CD4-positive, CD25-positive, alpha-beta regulatory T cell (primary cell): ENCODE results near the gene ZNF574. TPM values are rescaled to one million over a fixed set of nuclear protein-coding genes. Genes with fewer than 3 reads are reported as not detected.
"Not testable (repeated sequence)": the region's sequence is repeated elsewhere in the genome, so short reads cannot be mapped to it uniquely, and the experiment has no call there.

Source experiments
- ATAC-seq, 2 donors: fragments of 150-1000 bp; cut with Tn5 transposase; one replicate each; pipeline ENCODE4 v1.10.0; 2021; ENCODE audit warnings: low read depth in 2 of 2, moderate number of reproducible peaks in 2 of 2, moderate library complexity in 1 of 2
- DNase-seq, 3 donors: peaks; one replicate each; pipeline versions ENCODE4 v3.0.0 to v3.0.0-alpha.2; 2012 to 2022; ENCODE audit warnings: mixed read lengths in 1 of 3
- H3K27ac ChIP-seq: one replicate; pipeline ENCODE4 v1.7.0; 2013; ENCODE audit warnings: mild to moderate bottlenecking, low read length; ENCODE audit not compliant: insufficient read depth, poor library complexity, severe bottlenecking
- H3K27me3 ChIP-seq: one replicate; pipeline ENCODE4 v1.7.0; 2013; ENCODE audit warnings: low read length; ENCODE audit not compliant: control insufficient read depth, insufficient read depth
- H3K36me3 ChIP-seq: one replicate; pipeline ENCODE4 v1.7.0; 2013; ENCODE audit warnings: mild to moderate bottlenecking, low read length, moderate library complexity; ENCODE audit not compliant: control insufficient read depth, insufficient read depth
- H3K4me1 ChIP-seq: 2 replicates; pipeline ENCODE4 v1.7.0; 2013; ENCODE audit warnings: mild to moderate bottlenecking, low read length; ENCODE audit not compliant: insufficient read depth, control insufficient read depth, poor library complexity, severe bottlenecking
- H3K4me3 ChIP-seq: one replicate; pipeline ENCODE4 v1.7.0; 2013; ENCODE audit warnings: low read depth, mild to moderate bottlenecking, low read length, moderate library complexity
- H3K9me3 ChIP-seq, 2 experiments: 1 replicate in 1 of 2; 2 replicates in 1 of 2; pipeline ENCODE4 v1.7.0; 2013; ENCODE audit warnings: low read length in 2 of 2, mild to moderate bottlenecking in 1 of 2, moderate library complexity in 1 of 2; ENCODE audit not compliant: control insufficient read depth in 2 of 2
- H3K27ac Mint-ChIP-seq, 3 donors: one replicate each; pipeline ENCODE4 v1.8.0; 2020 to 2022; ENCODE audit warnings: mild to moderate bottlenecking in 3 of 3, mixed read lengths in 3 of 3, moderate library complexity in 2 of 3
- H3K27me3 Mint-ChIP-seq: one replicate; pipeline ENCODE4 v1.8.0; 2022; ENCODE audit warnings: mild to moderate bottlenecking, mixed read lengths
- H3K36me3 Mint-ChIP-seq: one replicate; pipeline ENCODE4 v1.8.0; 2020; ENCODE audit warnings: mixed read lengths
- H3K4me1 Mint-ChIP-seq, 4 donors: one replicate each; pipeline ENCODE4 v1.8.0; 2020 to 2022; ENCODE audit warnings: mixed read lengths in 4 of 4, mild to moderate bottlenecking in 1 of 4
- H3K4me3 Mint-ChIP-seq, 4 donors: one replicate each; pipeline ENCODE4 v1.8.0; 2020 to 2022; ENCODE audit warnings: mild to moderate bottlenecking in 4 of 4, mixed read lengths in 4 of 4, moderate library complexity in 3 of 4
- H3K9me3 Mint-ChIP-seq, 7 donors: one replicate each; pipeline ENCODE4 v1.8.0; 2020 to 2022; ENCODE audit warnings: mixed read lengths in 7 of 7, mild to moderate bottlenecking in 3 of 7, moderate library complexity in 2 of 7
- polyA plus RNA-seq, 4 donors: library from polyadenylated mRNA; unstranded; fragments of 300-500 nt; fragmentation: Illumina TruSeq; gene quantifications; one replicate each; pipeline ENCODE4 v1.2.3, GENCODE V29; 2021
- total RNA-seq: library from RNA; stranded (reverse); gene quantifications from one replicate; pipeline ENCODE4 v1.2.3, GENCODE V29; 2022

Gene ZNF574
- total RNA-seq: 24.0 TPM
- 10 to 100 TPM; 10.7 to 22.1 (median 15.5) TPM for polyA plus RNA-seq

- no peaks in the 10 kb centered on the region for H3K27me3 ChIP-seq
- peak within 1 kb of the TSS; percentile 92 for H3K4me3 ChIP-seq
- peaks cover 20% of the 10 kb centered on the region for H3K36me3 ChIP-seq
- H3K9me3 ChIP-seq: no peaks in the 10 kb centered on the region
- H3K9me3 Mint-ChIP-seq: no peaks in the 10 kb centered on the region
- peak within 1 kb of the TSS; percentile 98 to 100 (median 100) for H3K27ac Mint-ChIP-seq
- DNase-seq (peak; percentile 96 to 100 (median 98)), ATAC-seq (peak; percentile 96 to 97)
- H3K4me1 ChIP-seq: peaks cover 27% of the 10 kb centered on the region
- H3K27me3 Mint-ChIP-seq: peaks cover 8% of the 10 kb centered on the region
- peak within 1 kb of the TSS; percentile 98 for H3K27ac ChIP-seq
- peaks cover 27% of the 10 kb centered on the region for H3K36me3 Mint-ChIP-seq
- peaks cover 4 to 39% (median 28%) of the 10 kb centered on the region in 4 donors for H3K4me1 Mint-ChIP-seq
- peak within 1 kb of the TSS; percentile 91 to 99 (median 96) for H3K4me3 Mint-ChIP-seq
Observed at GRCh38 chr19:42075616-42076379, at the start of gene ZNF574. Gene ZNF574, plus strand, starts transcription at chr19:42076166. Its CDS starts 2,441 bp downstream, at chr19:42078607.

DNA sequence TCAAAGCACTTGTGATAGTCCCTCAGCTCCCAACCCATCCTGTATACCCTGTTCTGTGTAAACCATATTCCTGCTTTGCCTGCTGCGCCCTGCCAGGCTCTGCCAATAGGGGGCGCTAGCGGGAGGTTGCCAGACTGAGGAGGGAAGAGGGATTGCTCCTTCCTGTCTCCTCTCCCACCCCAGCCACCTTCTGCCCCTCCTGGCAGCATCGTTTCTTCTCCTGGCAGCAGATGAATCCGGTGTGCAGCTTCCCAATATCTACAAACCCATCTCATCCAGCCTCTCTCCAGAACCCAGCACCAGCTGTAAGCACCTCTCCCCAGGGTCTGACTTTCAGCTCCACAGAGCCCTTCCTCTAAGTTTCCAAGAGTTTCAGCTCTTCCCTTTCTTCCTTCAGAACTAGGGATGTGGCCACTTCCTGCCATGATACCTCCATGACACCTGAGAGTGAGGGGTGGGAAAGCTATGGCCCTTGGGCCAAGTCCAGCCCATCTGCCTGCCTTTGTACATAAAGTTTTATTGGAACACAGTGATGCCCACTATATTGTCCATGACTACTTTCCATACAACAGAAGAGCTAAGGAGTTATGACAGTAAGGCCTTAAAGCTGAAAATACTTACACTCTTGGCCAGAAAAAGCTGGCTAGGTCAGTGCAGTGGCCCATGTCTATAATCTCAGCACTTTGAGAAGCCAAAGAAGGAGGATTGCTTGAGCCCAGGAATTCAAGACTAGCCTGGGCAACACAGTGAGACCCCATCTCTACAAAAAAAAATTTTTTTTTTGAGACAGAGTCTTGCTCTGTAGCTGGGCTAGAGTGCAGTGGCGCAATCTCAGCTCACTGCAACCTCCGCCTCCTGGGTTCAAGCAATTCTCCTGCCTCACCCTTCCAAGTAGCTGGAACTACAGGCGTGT, 47.4 kb upstream of the ZNF574 start:
- H3K27me3 ChIP-seq: no peaks in the 10 kb centered on the region
- Mint-ChIP-seq H3K4me3 (no peak overlapping the region), H3K4me1 (no peaks in the 10 kb centered on the region), H3K9me3 (no peaks in the 10 kb centered on the region), H3K27me3 (peaks cover 17% of the 10 kb centered on the region), H3K36me3 (no peaks in the 10 kb centered on the region), H3K27ac (no peak overlapping the region)
- no peak for ATAC-seq
- no peak overlapping the region for H3K4me3 ChIP-seq
- H3K4me1 ChIP-seq: no peaks in the 10 kb centered on the region
- no peak overlapping the region for H3K27ac ChIP-seq
- H3K9me3 ChIP-seq: no peaks in the 10 kb centered on the region
- peak in 1 of 3 donors; percentile 5 for DNase-seq
- H3K36me3 ChIP-seq: no peaks in the 10 kb centered on the region

GRCh38 chr19:42030645-42031440, 45.1 kb upstream of the ZNF574 start:
- Mint-ChIP-seq H3K27me3 (peaks cover 29% of the 10 kb centered on the region), H3K4me3 (peak overlapping the region in 1 of 4 donors; percentile 15)
- no peak overlapping the region for H3K27ac ChIP-seq

DNA sequence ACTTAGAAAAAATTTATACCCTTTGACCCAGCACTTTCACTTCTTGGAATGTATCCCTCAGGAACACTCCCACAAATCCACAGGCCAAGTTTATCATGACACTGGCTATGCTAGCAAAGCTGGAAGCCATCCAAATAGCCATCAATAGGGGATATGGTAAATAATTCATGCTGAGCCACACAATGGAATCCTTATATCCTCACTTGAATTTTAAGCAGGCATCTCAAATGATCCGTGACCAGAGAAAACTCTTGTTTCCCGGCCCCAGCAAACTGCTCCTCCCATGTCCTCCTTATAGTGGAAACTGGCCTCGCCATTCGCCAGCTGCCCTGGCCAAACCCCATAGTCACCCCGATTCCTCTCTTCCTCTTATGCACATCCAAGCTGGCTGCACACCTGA, 43.5 kb upstream of the ZNF574 start:
- Mint-ChIP-seq H3K27ac (no peak overlapping the region), H3K36me3 (no peaks in the 10 kb centered on the region), H3K4me3 (no peak overlapping the region), H3K4me1 (peaks cover 0 to 6% (median 2%) of the 10 kb centered on the region in 4 donors), H3K9me3 (no peaks in the 10 kb centered on the region), H3K27me3 (peaks cover 22% of the 10 kb centered on the region)
- DNase-seq (no peak), ATAC-seq (no peak)
- Histone ChIP-seq H3K9me3 (no peaks in the 10 kb centered on the region), H3K27ac (no peak overlapping the region), H3K4me1 (no peaks in the 10 kb centered on the region), H3K27me3 (no peaks in the 10 kb centered on the region), H3K4me3 (no peak overlapping the region), H3K36me3 (no peaks in the 10 kb centered on the region)

More at GRCh38 chr19:42030645-42031440, 45.1 kb upstream of the ZNF574 start:
- H3K4me1 ChIP-seq: no peaks in the 10 kb centered on the region
- no peaks in the 10 kb centered on the region for H3K27me3 ChIP-seq
- Mint-ChIP-seq H3K36me3 (no peaks in the 10 kb centered on the region), H3K9me3 (no peaks in the 10 kb centered on the region), H3K27ac (no peak overlapping the region), H3K4me1 (peaks cover 0 to 6% (median 2%) of the 10 kb centered on the region in 4 donors)
- no peaks in the 10 kb centered on the region for H3K9me3 ChIP-seq
- H3K36me3 ChIP-seq: no peaks in the 10 kb centered on the region
- DNase-seq (no peak), ATAC-seq (no peak)
- H3K4me3 ChIP-seq: no peak overlapping the region

DNA sequence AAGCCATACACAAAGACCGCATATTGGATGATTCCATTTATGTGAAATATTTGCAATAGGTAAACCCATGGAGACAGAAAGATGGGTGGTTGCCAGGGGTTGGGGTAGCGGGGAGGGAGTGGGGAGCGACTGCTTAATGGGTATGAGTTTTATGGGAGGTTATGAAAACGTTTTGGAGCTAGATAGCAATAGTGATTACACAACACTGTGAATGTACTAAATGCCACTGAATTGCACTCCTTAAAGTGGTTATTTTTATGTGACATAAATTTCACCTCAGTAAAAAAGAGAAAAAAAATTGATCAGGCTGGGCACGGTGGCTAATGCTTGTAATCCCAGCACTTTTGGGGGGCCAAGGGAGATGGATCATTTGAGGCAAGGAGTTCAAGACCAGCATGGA, 42.6 kb upstream of the ZNF574 start:
- no peak for DNase-seq
- H3K9me3 ChIP-seq: no peaks in the 10 kb centered on the region
- no peaks in the 10 kb centered on the region for H3K36me3 ChIP-seq
- Mint-ChIP-seq H3K9me3 (no peaks in the 10 kb centered on the region), H3K27me3 (peaks cover 22% of the 10 kb centered on the region), H3K4me3 (no peak overlapping the region), H3K4me1 (peaks cover 0 to 6% (median 2%) of the 10 kb centered on the region in 4 donors), H3K36me3 (no peaks in the 10 kb centered on the region), H3K27ac (peak overlapping the region in 1 of 3 donors; percentile 38)
- H3K4me1 ChIP-seq: no peaks in the 10 kb centered on the region
- no peak overlapping the region for H3K4me3 ChIP-seq
- H3K27ac ChIP-seq: no peak overlapping the region
- H3K27me3 ChIP-seq: no peaks in the 10 kb centered on the region
- ATAC-seq: no peak

- H3K27ac ChIP-seq, H3K36me3 ChIP-seq, H3K9me3 Mint-ChIP-seq, H3K36me3 Mint-ChIP-seq, H3K4me1 Mint-ChIP-seq, H3K4me3 Mint-ChIP-seq, H3K27me3 ChIP-seq, H3K4me1 ChIP-seq, H3K4me3 ChIP-seq, H3K9me3 ChIP-seq, H3K27ac Mint-ChIP-seq: not testable (repeated sequence)
- H3K27me3 Mint-ChIP-seq: peaks cover 18% of the 10 kb centered on the region
- ATAC-seq: peak; percentile 57 to 80
- DNase-seq: peak; percentile 49 to 77 (median 62)
Observed at GRCh38 chr19:42034640-42035391, 41.1 kb upstream of the ZNF574 start.

- no peak overlapping the region for H3K27ac Mint-ChIP-seq
- H3K27me3 Mint-ChIP-seq: peaks cover 13% of the 10 kb centered on the region
- ATAC-seq: no peak
- H3K36me3 Mint-ChIP-seq: no peaks in the 10 kb centered on the region
- H3K9me3 Mint-ChIP-seq: no peaks in the 10 kb centered on the region
- H3K4me1 ChIP-seq: no peaks in the 10 kb centered on the region
- no peak overlapping the region for H3K4me3 ChIP-seq
- H3K36me3 ChIP-seq: no peaks in the 10 kb centered on the region
- no peak overlapping the region for H3K4me3 Mint-ChIP-seq
- H3K4me1 Mint-ChIP-seq: peaks cover 0 to 6% (median 2%) of the 10 kb centered on the region in 4 donors
- no peak for DNase-seq
- no peak overlapping the region for H3K27ac ChIP-seq
- no peaks in the 10 kb centered on the region for H3K27me3 ChIP-seq
- H3K9me3 ChIP-seq: no peaks in the 10 kb centered on the region
Observed at GRCh38 chr19:42037649-42038048, 38.3 kb upstream of the ZNF574 start.
